Fibroblast of skin of scalp (primary cell): Measurements from ENCODE around the gene CLPTM1L.

Experiments
- DNase-seq: peaks from one replicate; pipeline ENCODE4 v3.0.0-alpha.2; 2013

CLPTM1L gene

GRCh38 chr5:1325191-1325741, 19.6 kb downstream of the CLPTM1L start:
- no peak for DNase-seq

GRCh38 chr5:1324719-1325190, 20.1 kb downstream of the CLPTM1L start:
- no peak for DNase-seq

GRCh38 chr5:1324301-1324700, 20.6 kb downstream of the CLPTM1L start:
- no peak for DNase-seq

GRCh38 chr5:1323803-1324173, 21.1 kb downstream of the CLPTM1L start:
- DNase-seq = no peak

- DNase-seq = no peak
These were observed 21.7 kb downstream of the CLPTM1L start for GRCh38 chr5:1322955-1323802.

- DNase-seq = no peak
These were observed 22.6 kb downstream of the CLPTM1L start for GRCh38 chr5:1322036-1322900.

GRCh38 chr5:1321576-1321975, 23.3 kb downstream of the CLPTM1L start:
- DNase-seq = no peak

- no peak for DNase-seq
These were observed 24.2 kb downstream of the CLPTM1L start for GRCh38 chr5:1320436-1321344.

GRCh38 chr5:1319436-1320256, 25.3 kb downstream of the CLPTM1L start:
- DNase-seq = no peak

- DNase-seq = no peak
These were observed 26.1 kb downstream of the CLPTM1L start for GRCh38 chr5:1318659-1319251.

- no peak for DNase-seq
These were observed 26.9 kb downstream of the CLPTM1L start for GRCh38 chr5:1317921-1318565.

- DNase-seq = no peak
These were observed 28.1 kb downstream of the CLPTM1L start for GRCh38 chr5:1316588-1317340.

GRCh38 chr5:1315709-1316587, 29.0 kb downstream of the CLPTM1L start:
- DNase-seq = no peak

GRCh38 chr5:1315018-1315708, 29.7 kb downstream of the CLPTM1L start:
- DNase-seq = no peak

GRCh38 chr5:1314564-1314982, 30.3 kb downstream of the CLPTM1L start:
- DNase-seq = no peak

GRCh38 chr5:1312993-1313833, 31.7 kb downstream of the CLPTM1L start:
- no peak for DNase-seq

GRCh38 chr5:1312206-1312605, 32.7 kb downstream of the CLPTM1L start:
- no peak for DNase-seq
